Transverse colon (tissue), 4 donors: ENCODE data around the gene NUP43. TPM values are rescaled to one million over a fixed set of nuclear protein-coding genes. Genes with fewer than 3 reads are reported as not detected.
"Not testable (repeated sequence)": the region's sequence is repeated elsewhere in the genome, so short reads cannot be mapped to it uniquely, and the experiment has no call there.

Experiments
- DNase-seq: peaks from one replicate; pipeline ENCODE4 v3.0.0-alpha.2; 2019
- H3K27ac ChIP-seq, 4 donors: fragments of 200-600 bp; sonication (generic); 2 replicates each; pipeline ENCODE4 v1.5.1; 2016 to 2018; ENCODE audit warnings: inconsistent platforms in 4 of 4
- H3K27me3 ChIP-seq: fragments of 200-600 bp; sonication (generic); 2 replicates; pipeline ENCODE4 v1.5.1; 2017; ENCODE audit warnings: inconsistent platforms
- H3K36me3 ChIP-seq, 4 donors: fragments of 200-600 bp; sonication (generic); 2 replicates each; pipeline ENCODE4 v1.5.1; 2017 to 2019; ENCODE audit warnings: inconsistent platforms in 4 of 4
- H3K4me1 ChIP-seq, 4 donors: fragments of 200-600 bp; sonication (generic); 2 replicates each; pipeline ENCODE4 v1.5.1; 2017 to 2020; ENCODE audit warnings: inconsistent platforms in 4 of 4
- H3K4me3 ChIP-seq, 4 donors: fragments of 200-600 bp; sonication (generic); 1 replicate in 1 of 4; 2 replicates in 3 of 4; pipeline versions ENCODE4 v1.5.1 to v1.6.1; 2017 to 2019; ENCODE audit warnings: inconsistent platforms in 4 of 4
- H3K9me3 ChIP-seq, 2 donors: fragments of 200-600 bp; sonication (generic); 2 replicates each; pipeline ENCODE4 v1.5.1; 2017 to 2019; ENCODE audit warnings: inconsistent platforms in 2 of 2
- CTCF ChIP-seq, 5 experiments: fragments of 200-600 bp in 3 of 5; fragments of 450-650 bp in 2 of 5; sonication (generic) in 3 of 5; IDR thresholded peaks; 1 replicate in 2 of 5; 2 replicates in 3 of 5; pipeline ENCODE4 v1.5.1; 2016 to 2017; ENCODE audit warnings: antibody characterized with exemption in 5 of 5, inconsistent platforms in 3 of 5, mild to moderate bottlenecking in 2 of 5, moderate library complexity in 1 of 5
- EP300 ChIP-seq: sonication (generic); formaldehyde crosslinking; IDR thresholded peaks from one replicate; pipeline ENCODE4 v1.6.1; 2017; ENCODE audit warnings: antibody characterized with exemption, low read depth
- POLR2A ChIP-seq: fragments of 450-650 bp; IDR thresholded peaks from one replicate; pipeline ENCODE4 v1.6.1; 2016; ENCODE audit warnings: antibody characterized with exemption, mild to moderate bottlenecking, moderate library complexity
- POLR2AphosphoS5 ChIP-seq, 3 donors: sonication (generic); formaldehyde crosslinking; IDR thresholded peaks; one replicate each; pipeline ENCODE4 v1.6.1; 2016; ENCODE audit warnings: antibody characterized with exemption in 3 of 3
- WGBS, 2 donors: methylation state at CpG; one replicate each; pipeline ENCODE4 v1.1.5; 2018; ENCODE audit warnings: low coverage in 1 of 2; 5-methylcytosine and 5-hydroxymethylcytosine counted together
- in situ Hi-C, 4 donors: fragments of 200-750 bp; cut with MboI; loops; one replicate each; pipeline versions ENCODE4 v1.15.0 to v1.15.1; 2017; ENCODE audit warnings: low sequenced_read_pairs in 3 of 4, low pct_ligation_motif_present in 1 of 4, low pct_unique_long_range_greater_than_20kb in 1 of 4
- intact Hi-C: fragments of 100-400 bp; cut with DNase I; formaldehyde crosslinking; loops from one replicate; pipeline ENCODE4 v1.15.1; 2023; ENCODE audit warnings: low total_unique reads
- total RNA-seq, 4 donors: library from RNA; depleted of rRNA; stranded (reverse); fragments of >200 nt; gene quantifications; one replicate each; pipeline ENCODE4 v1.1.0, GENCODE V29; 2016

Gene NUP43
- total RNA-seq, 4 donors from 2014 or later: 14.7 to 54.3 (median 29.3) TPM

- peak; percentile 94 to 98 (median 98) for TF ChIP-seq POLR2AphosphoS5 (IDR thresholded peaks at IDR 0.05)
- TF ChIP-seq POLR2A: peak; percentile 90
- TF ChIP-seq CTCF (IDR thresholded peaks at IDR 0.05): no peak
- TF ChIP-seq EP300: no peak
- Histone ChIP-seq H3K27me3 (no peaks in the 10 kb centered on the region), H3K4me3 (peak within 1 kb of the TSS; percentile 68 to 94 (median 73)), H3K36me3 (no peaks in the 10 kb centered on the region), H3K4me1 (peaks cover 14 to 38% (median 30%) of the 10 kb centered on the region in 4 donors), H3K27ac (peak within 1 kb of the TSS; percentile 93 to 95 (median 94)), H3K9me3 (no peaks in the 10 kb centered on the region)
- peak; percentile 92 for DNase-seq
- intact Hi-C loops: loop anchor here (5.0 kb wide), 1 partner anchor 1623 kb away; no protein-coding TSS in a partner anchor
- in situ Hi-C loops: no loop called here
- 0% methylated on average over 7 of the region's 60 CpGs; no CpG with 5 or more reads in 1 of the 2 donors for WGBS, 2 donors
These were observed 3.3 kb upstream of the NUP43 start, which contains the start of gene PCMT1 for GRCh38 chr6:149749594-149750135. Gene PCMT1, plus strand, starts transcription at chr6:149749741. Its CDS starts 161 bp downstream, at chr6:149749902.

- peak overlapping the region; percentile 93 to 95 (median 94) for H3K27ac ChIP-seq
- peak overlapping the region; percentile 42 to 94 (median 73) for H3K4me3 ChIP-seq
- H3K27me3 ChIP-seq, H3K36me3 ChIP-seq, intact Hi-C loops, DNase-seq, H3K9me3 ChIP-seq, in situ Hi-C loops: not testable (repeated sequence)
- WGBS, 2 donors: 0% methylated on average over 1 of the region's 38 CpGs; no CpG with 5 or more reads in 1 of the 2 donors
- H3K4me1 ChIP-seq: peaks cover 14 to 38% (median 30%) of the 10 kb centered on the region in 4 donors
These were observed 2.8 kb upstream of the NUP43 start for GRCh38 chr6:149749082-149749593.

GRCh38 chr6:149745252-149745651, 1.1 kb downstream of the NUP43 start:
- intact Hi-C loops, DNase-seq, H3K27ac ChIP-seq, in situ Hi-C loops, H3K9me3 ChIP-seq, H3K27me3 ChIP-seq: not testable (repeated sequence)
- peaks cover 0 to 20% (median 10%) of the 10 kb centered on the region in 4 donors for H3K36me3 ChIP-seq
- peak overlapping the region in 2 of 4 donors; percentile 69 to 71 for H3K4me3 ChIP-seq
- H3K4me1 ChIP-seq: peaks cover 5 to 20% (median 13%) of the 10 kb centered on the region in 4 donors
- WGBS, 2 donors: 61 to 67% methylated on average over 8 to 10 of the region's 10 CpGs

GRCh38 chr6:149734915-149735314, 11.4 kb downstream of the NUP43 start:
- no peak for DNase-seq
- intact Hi-C loops (no loop called here), in situ Hi-C loops (no loop called here)
- no peak overlapping the region for H3K4me3 ChIP-seq
- no peaks in the 10 kb centered on the region for H3K4me1 ChIP-seq
- 88 to 93% methylated on average over 1 of the region's 1 CpG for WGBS, 2 donors
- no peak overlapping the region for H3K27ac ChIP-seq
- no peaks in the 10 kb centered on the region for H3K9me3 ChIP-seq
- peaks cover 0 to 51% (median 25%) of the 10 kb centered on the region in 4 donors for H3K36me3 ChIP-seq
- H3K27me3 ChIP-seq: no peaks in the 10 kb centered on the region
- no peak for TF ChIP-seq POLR2AphosphoS5 (IDR thresholded peaks at IDR 0.05)
- no peak for TF ChIP-seq POLR2A
- TF ChIP-seq EP300: no peak
- no peak for TF ChIP-seq CTCF (IDR thresholded peaks at IDR 0.05)

GRCh38 chr6:149733089-149733720, 13.1 kb downstream of the NUP43 start:
- H3K27me3 ChIP-seq: no peaks in the 10 kb centered on the region
- WGBS, 2 donors: 96% methylated on average over 2 of the region's 2 CpGs; no CpG with 5 or more reads in 1 of the 2 donors
- in situ Hi-C loops (no loop called here), intact Hi-C loops (no loop called here)
- peaks cover 0 to 52% (median 27%) of the 10 kb centered on the region in 4 donors for H3K36me3 ChIP-seq
- no peaks in the 10 kb centered on the region for H3K9me3 ChIP-seq
- no peak overlapping the region for H3K27ac ChIP-seq
- no peak for DNase-seq
- H3K4me3 ChIP-seq: no peak overlapping the region
- no peaks in the 10 kb centered on the region for H3K4me1 ChIP-seq
- no peak for TF ChIP-seq POLR2AphosphoS5 (IDR thresholded peaks at IDR 0.05)
- TF ChIP-seq CTCF (IDR thresholded peaks at IDR 0.05): no peak
- TF ChIP-seq EP300: no peak
- TF ChIP-seq POLR2A: no peak
